Right lobe of liver (tissue), 4 donors: ENCODE data around the gene SPAAR.

Experiments
- POLR2A ChIP-seq: fragments of 450-650 bp; IDR thresholded peaks from one replicate; pipeline ENCODE4 v1.6.1; 2017; ENCODE audit warnings: antibody characterized with exemption, mild to moderate bottlenecking
- TF ChIP-seq, protein P1 (sequence below), 4 donors: fragments of 200-600 bp in 3 of 4; fragments of 450-650 bp in 1 of 4; IDR thresholded peaks; one replicate each; pipeline versions ENCODE4 v1.5.1 to v1.8.0; 2016 to 2022; ENCODE audit warnings: antibody characterized with exemption in 4 of 4, mild to moderate bottlenecking in 2 of 4
- donor health status: DM: no; HTN: no; CAD: no.
- donor health status: DM: no; HTN: no; CAD: no.
- donor health status: DM: no; HTN: yes; CAD: no.

DNA sequence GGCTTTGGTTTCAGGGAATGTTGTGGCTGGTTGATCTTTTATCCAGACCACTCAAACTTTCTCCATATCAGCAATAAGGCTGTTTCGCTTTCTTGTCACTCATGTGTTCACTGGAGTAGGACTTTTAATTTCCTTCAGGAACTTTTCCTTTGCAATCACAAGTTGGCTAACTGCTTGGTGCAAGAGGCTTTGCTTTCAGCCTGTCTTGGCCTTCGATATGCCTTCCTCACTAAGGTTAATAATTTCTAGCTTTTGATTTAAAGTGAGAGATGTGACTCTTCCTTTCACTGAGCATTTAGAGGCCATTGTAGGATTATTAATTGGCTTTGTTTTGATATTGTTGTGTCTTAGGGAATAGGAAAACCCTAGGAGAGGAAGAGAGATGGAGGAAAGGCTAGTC, 10.3 kb upstream of the SPAAR start:
- TF ChIP-seq, protein P1, sequence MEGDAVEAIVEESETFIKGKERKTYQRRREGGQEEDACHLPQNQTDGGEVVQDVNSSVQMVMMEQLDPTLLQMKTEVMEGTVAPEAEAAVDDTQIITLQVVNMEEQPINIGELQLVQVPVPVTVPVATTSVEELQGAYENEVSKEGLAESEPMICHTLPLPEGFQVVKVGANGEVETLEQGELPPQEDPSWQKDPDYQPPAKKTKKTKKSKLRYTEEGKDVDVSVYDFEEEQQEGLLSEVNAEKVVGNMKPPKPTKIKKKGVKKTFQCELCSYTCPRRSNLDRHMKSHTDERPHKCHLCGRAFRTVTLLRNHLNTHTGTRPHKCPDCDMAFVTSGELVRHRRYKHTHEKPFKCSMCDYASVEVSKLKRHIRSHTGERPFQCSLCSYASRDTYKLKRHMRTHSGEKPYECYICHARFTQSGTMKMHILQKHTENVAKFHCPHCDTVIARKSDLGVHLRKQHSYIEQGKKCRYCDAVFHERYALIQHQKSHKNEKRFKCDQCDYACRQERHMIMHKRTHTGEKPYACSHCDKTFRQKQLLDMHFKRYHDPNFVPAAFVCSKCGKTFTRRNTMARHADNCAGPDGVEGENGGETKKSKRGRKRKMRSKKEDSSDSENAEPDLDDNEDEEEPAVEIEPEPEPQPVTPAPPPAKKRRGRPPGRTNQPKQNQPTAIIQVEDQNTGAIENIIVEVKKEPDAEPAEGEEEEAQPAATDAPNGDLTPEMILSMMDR (IDR thresholded peaks at IDR 0.05): no peak
- TF ChIP-seq POLR2A: no peak
